K562 (cell line): ENCODE measurements around the gene UGT2B7. TPM values are rescaled to one million over a fixed set of nuclear protein-coding genes. Genes with fewer than 3 reads are reported as not detected.

ENCODE experiments used
- polyA plus RNA-seq, 8 experiments: library from polyadenylated mRNA; depleted of rRNA in 4 of 8; stranded (reverse) in 5 of 8; unstranded in 3 of 8; fragments of >200 nt; fragmentation: Nextera tagmentation in 2 of 8; fragmentation: Illumina TruSeq in 1 of 8; extraction: Ambion mirVana in 2 of 8; extraction: Trizol in 1 of 8; gene quantifications; 2 replicates each; pipeline versions ENCODE4 v1.2.1 to v1.2.3, GENCODE V29; 2011 to 2014; ENCODE audit warnings: inconsistent platforms in 1 of 8, missing spikeins in 1 of 8
- total RNA-seq, 7 experiments: library from RNA; depleted of rRNA in 6 of 7; stranded (reverse); fragments of >200 nt in 6 of 7; fragmentation: Illumina TruSeq in 2 of 7; extraction: Trizol in 2 of 7; gene quantifications; 2 replicates each; pipeline versions ENCODE4 v1.2.1 to v1.2.3, GENCODE V29; 2011 to 2021; ENCODE audit warnings: low replicate concordance in 1 of 7

The UGT2B7 gene
- total and polyA plus RNA-seq, 9 of the 15 experiments (the other 6 are each of a cell fraction or from before 2014, with no cell fraction given), result 0.04 to 0.18 (median 0.14) TPM; not detected in 5

Other genes starting within 250 kb of the UGT2B7 start
- gene UGT2A3, start 144.7 kb upstream of the UGT2B7 start, total RNA-seq (2014; rRNA removed), result not detected in 2 replicates
- not detected in 2 replicates for gene UGT2A3, start 144.7 kb upstream of the UGT2B7 start, total RNA-seq (2014; rRNA removed; fragmentation: Illumina TruSeq; extraction: Trizol)
- gene UGT2A3, start 144.7 kb upstream of the UGT2B7 start, total RNA-seq (2015; rRNA removed; fragmentation: Illumina TruSeq; extraction: Trizol), result not detected in 2 replicates
- gene UGT2A3, start 144.7 kb upstream of the UGT2B7 start, total RNA-seq (2021), result 0.11 TPM in 1 of 2 replicates, not detected in the other
- gene UGT2A3, start 144.7 kb upstream of the UGT2B7 start, polyA plus RNA-seq (2011; rRNA removed), result not detected in 2 replicates
- gene UGT2A3, start 144.7 kb upstream of the UGT2B7 start, polyA plus RNA-seq (2014; fragmentation: Illumina TruSeq; extraction: Trizol), result not detected in 2 replicates
- gene UGT2A3, start 144.7 kb upstream of the UGT2B7 start, polyA plus RNA-seq (2014; fragmentation: Nextera tagmentation; extraction: Ambion mirVana), result not detected
- gene UGT2A3, start 144.7 kb upstream of the UGT2B7 start, polyA plus RNA-seq (2014; rRNA removed), result not detected in 2 replicates
- gene UGT2B11, start 118.3 kb downstream of the UGT2B7 start, total RNA-seq (2014; rRNA removed), result not detected in 2 replicates
- gene UGT2B11, start 118.3 kb downstream of the UGT2B7 start, total RNA-seq (2014; rRNA removed; fragmentation: Illumina TruSeq; extraction: Trizol), result not detected in 2 replicates
- not detected in 2 replicates for gene UGT2B11, start 118.3 kb downstream of the UGT2B7 start, total RNA-seq (2015; rRNA removed; fragmentation: Illumina TruSeq; extraction: Trizol)
- not detected in 2 replicates for gene UGT2B11, start 118.3 kb downstream of the UGT2B7 start, total RNA-seq (2021)
- 0.06 and 0.08 TPM in 2 replicates for gene UGT2B11, start 118.3 kb downstream of the UGT2B7 start, polyA plus RNA-seq (2011; rRNA removed)
- not detected in 2 replicates for gene UGT2B11, start 118.3 kb downstream of the UGT2B7 start, polyA plus RNA-seq (2014; fragmentation: Illumina TruSeq; extraction: Trizol)
- gene UGT2B11, start 118.3 kb downstream of the UGT2B7 start, polyA plus RNA-seq (2014; fragmentation: Nextera tagmentation; extraction: Ambion mirVana), result not detected
- gene UGT2B11, start 118.3 kb downstream of the UGT2B7 start, polyA plus RNA-seq (2014; rRNA removed), result not detected in 2 replicates
- not detected in 2 replicates for gene UGT2B28, start 184.0 kb downstream of the UGT2B7 start, total RNA-seq (2014; rRNA removed)
- gene UGT2B28, start 184.0 kb downstream of the UGT2B7 start, total RNA-seq (2014; rRNA removed; fragmentation: Illumina TruSeq; extraction: Trizol), result not detected in 2 replicates
- gene UGT2B28, start 184.0 kb downstream of the UGT2B7 start, total RNA-seq (2015; rRNA removed; fragmentation: Illumina TruSeq; extraction: Trizol), result not detected in 2 replicates
- not detected in 2 replicates for gene UGT2B28, start 184.0 kb downstream of the UGT2B7 start, total RNA-seq (2021)
- gene UGT2B28, start 184.0 kb downstream of the UGT2B7 start, polyA plus RNA-seq (2011; rRNA removed), result not detected in 2 replicates
- gene UGT2B28, start 184.0 kb downstream of the UGT2B7 start, polyA plus RNA-seq (2014; fragmentation: Illumina TruSeq; extraction: Trizol), result not detected in 2 replicates
- not detected for gene UGT2B28, start 184.0 kb downstream of the UGT2B7 start, polyA plus RNA-seq (2014; fragmentation: Nextera tagmentation; extraction: Ambion mirVana)
- gene UGT2B28, start 184.0 kb downstream of the UGT2B7 start, polyA plus RNA-seq (2014; rRNA removed), result not detected in 2 replicates